HG03565 (cell line): ENCODE results near the gene TBX20.
"Not testable (repeated sequence)": the region's sequence is repeated elsewhere in the genome, so short reads cannot be mapped to it uniquely, and the experiment has no call there.

Experiments
- ATAC-seq: cut with Tn5 transposase; IDR thresholded peaks from one replicate; pipeline ENCODE4 v1.9.1; 2021; ENCODE audit warnings: mild to moderate bottlenecking, moderate library complexity; ENCODE audit not compliant: unreplicated experiment

The TBX20 gene

DNA sequence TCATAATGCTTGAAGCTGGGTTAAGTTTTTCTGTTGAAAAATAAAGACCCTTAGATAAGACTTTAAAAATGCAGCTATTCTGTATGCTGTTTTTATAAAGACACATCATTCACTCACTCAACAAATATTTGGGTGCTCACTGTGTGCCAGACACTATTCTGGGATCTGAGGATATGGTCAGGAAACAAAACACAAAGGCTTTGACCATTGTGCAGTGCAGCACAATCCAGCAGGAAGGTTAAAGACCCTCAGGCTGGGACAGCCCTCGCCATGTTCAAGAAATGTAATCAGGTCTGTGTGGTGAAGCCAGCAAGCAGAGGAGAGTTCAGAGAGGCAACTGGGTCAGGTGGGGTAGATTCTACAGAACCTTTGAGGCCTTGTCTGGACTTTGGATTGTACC lies 31.5 kb downstream of the TBX20 start:
- ATAC-seq, result not testable (repeated sequence)

DNA sequence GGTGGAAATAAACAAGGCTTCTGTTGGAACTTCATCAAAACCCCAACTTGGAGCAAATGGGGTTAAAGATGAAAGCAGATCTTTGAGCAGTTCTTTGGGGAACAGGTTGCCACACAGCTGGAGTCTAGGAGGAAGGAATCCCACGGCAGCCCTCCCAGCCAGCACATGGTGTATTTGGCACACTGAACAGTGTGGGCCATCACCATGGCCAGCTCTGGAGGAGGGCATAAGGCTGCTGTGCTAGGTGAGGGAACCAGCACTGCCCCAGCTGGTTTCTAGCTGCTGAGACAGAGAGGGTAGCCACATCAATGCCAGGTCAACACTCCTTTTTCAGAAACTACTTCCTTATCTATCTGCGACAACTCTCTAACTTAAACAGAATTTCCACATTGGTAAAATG lies 33.7 kb downstream of the TBX20 start:
- ATAC-seq, result not testable (repeated sequence)

GRCh38 chr7:35216033-35216432 lies 37.9 kb downstream of the TBX20 start:
- ATAC-seq, result not testable (repeated sequence)

- ATAC-seq, result not testable (repeated sequence)
Measured at GRCh38 chr7:35215063-35215462, 38.8 kb downstream of the TBX20 start.

GRCh38 chr7:35206924-35207323 lies 47.0 kb downstream of the TBX20 start:
- not testable (repeated sequence) for ATAC-seq

DNA sequence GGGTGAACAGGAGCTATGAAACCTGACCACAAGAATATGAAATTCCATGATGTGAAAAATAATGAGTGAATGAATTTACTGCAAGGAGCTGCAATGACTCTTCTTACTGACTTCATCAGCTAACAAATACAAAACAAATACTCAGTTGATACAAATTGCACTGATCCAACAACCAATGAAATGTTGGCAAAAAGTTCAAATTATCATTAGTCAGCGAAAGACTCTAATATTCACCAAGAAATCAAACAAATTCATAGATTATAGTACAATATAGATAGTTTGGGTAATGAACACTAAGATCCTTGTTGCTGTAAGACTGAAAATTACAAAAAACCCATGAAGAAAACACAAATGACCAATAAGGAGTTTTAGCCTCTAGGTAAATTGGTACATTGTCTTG lies 49.0 kb downstream of the TBX20 start:
- not testable (repeated sequence) for ATAC-seq

GRCh38 chr7:35204031-35204430 lies 49.9 kb downstream of the TBX20 start:
- not testable (repeated sequence) for ATAC-seq

GRCh38 chr7:35202353-35202752 lies 51.5 kb downstream of the TBX20 start:
- not testable (repeated sequence) for ATAC-seq

GRCh38 chr7:35200170-35200569 lies 53.7 kb downstream of the TBX20 start:
- ATAC-seq, result not testable (repeated sequence)

DNA sequence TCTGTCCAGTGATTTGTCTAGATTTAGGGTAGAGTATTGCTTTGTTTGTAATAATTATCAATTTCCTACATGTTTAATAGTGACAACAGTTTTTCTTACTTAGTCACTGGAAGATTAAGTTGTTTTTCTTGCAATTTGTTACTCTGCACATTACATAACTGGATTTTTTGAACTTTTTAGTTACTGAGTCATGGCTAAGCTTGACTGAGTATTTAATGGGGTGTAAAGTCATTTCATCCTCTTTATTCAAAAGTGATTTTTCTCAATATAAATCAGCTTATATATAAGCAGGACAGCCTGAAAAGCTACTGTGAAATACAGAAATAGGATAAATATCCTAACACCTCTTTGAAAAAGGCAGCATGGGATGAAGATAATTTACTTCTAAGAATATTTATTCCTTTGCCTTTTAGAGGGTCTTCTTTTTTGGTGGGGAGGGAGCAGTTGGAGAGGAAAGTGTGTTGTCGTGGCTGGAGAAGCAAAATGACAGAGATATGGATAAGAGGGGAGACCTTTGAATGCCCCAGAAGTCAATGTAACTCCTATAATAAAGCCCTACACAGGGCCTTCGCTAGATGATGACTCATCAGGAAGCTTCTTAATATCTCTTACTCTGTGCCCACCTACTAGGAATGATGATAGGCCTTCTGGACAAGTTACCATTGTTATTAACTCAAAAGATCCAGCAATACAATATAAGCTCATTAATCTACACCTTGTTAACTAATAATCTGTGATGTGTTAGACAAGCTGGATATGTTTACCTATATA lies 55.3 kb downstream of the TBX20 start:
- not testable (repeated sequence) for ATAC-seq

- ATAC-seq, result not testable (repeated sequence)
Measured at GRCh38 chr7:35191571-35191970, 62.3 kb downstream of the TBX20 start.

DNA sequence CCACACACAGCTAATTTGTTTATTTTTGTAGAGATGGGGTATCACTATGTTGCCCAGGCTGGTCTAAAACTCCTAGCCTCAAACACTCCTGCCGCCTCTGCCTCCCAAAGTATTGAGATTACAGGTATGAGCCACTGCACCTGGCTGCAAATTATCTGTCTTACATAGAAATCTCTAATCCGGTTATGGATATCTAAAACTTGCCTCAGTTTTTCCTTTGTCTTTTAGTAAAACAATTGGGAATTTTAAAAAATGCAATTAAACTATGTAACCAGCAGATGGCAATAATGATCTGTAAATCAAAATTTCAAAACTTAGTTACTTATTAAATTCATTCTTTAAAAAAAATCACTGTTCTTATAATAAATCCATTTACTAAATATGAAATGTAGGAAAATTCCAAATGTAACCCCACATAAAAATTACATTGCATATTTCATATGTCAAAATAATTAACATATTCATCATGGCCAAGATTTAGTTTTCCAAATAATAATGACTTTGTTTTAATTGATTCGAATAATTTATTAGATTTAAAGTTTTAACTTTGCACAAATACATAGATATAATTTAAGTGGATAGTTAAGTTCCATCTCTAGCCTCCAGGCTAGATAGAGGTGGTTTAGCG lies 63.6 kb downstream of the TBX20 start:
- not testable (repeated sequence) for ATAC-seq

GRCh38 chr7:35186751-35187150 lies 67.1 kb downstream of the TBX20 start:
- ATAC-seq, result not testable (repeated sequence)

GRCh38 chr7:35185908-35186731 lies 67.8 kb downstream of the TBX20 start:
- no peak for ATAC-seq

GRCh38 chr7:35185578-35185907 lies 68.4 kb downstream of the TBX20 start:
- not testable (repeated sequence) for ATAC-seq

DNA sequence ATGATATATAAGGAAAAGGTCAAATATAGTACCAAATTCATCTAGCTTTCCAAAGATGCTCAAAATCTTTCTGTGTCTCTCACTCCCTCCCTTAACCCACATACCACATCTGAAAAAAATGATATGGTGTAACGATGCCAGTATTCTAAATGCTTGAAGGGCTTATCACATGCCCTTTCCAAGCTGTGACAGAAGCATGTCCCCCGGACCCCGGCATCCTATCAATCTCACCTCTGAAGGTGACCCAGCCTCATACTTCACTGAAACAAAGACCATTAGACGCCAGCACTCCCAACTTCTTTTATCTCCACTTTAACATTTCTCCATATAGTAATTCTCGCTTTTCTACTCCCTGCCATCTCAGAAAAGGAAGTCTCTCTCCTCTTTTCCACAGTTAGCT lies 68.9 kb downstream of the TBX20 start:
- not testable (repeated sequence) for ATAC-seq

DNA sequence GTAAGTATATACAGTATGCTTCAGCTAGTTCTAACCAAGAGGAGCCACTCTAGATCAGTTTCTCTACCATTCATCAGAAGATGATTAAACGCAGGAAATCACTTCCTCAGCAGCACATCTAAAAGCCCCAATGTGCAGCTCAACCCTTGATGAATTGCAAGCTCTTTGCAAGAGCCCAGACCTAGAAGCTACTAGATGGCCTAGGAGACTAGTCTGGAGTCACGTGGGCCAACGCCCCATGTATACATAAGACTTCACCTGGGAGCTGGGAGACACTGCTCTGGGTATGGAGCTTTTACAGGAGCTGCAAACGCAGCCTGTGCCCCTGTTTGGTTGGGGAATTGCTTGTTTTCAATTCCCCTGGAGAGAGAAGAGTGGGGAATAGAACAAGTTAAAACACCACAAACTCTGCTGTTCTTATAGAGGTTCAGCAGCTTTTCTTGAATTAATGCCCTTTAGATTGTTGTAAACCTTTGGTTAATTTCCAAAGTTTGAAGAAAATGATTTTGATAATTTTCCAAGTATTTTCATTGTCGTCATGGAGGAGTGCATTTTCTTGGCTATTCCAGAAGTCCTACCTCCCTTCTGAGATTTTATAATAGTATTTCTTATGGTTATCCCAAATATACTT lies 69.9 kb downstream of the TBX20 start:
- ATAC-seq, result not testable (repeated sequence)

GRCh38 chr7:35180665-35181064 lies 73.2 kb downstream of the TBX20 start:
- not testable (repeated sequence) for ATAC-seq

DNA sequence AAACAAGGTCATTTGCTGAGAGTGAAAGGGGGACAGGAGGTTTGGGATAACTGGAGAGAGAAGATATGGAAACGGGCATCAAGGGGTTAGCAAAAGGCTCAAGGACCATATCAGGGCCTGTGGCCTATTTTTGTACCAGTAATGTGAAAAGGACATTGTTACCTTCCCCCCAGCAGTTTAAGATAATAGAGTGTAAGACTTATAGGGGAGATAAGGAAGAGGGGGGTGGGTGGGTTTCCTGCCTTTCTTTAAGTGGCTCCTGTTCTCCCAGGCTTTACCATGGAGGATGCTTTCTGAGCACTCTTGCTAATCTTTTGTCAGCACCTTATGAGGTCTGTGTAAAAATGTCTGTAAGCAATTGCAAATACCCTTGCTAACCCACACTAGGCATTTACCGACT lies 80.7 kb downstream of the TBX20 start:
- not testable (repeated sequence) for ATAC-seq

DNA sequence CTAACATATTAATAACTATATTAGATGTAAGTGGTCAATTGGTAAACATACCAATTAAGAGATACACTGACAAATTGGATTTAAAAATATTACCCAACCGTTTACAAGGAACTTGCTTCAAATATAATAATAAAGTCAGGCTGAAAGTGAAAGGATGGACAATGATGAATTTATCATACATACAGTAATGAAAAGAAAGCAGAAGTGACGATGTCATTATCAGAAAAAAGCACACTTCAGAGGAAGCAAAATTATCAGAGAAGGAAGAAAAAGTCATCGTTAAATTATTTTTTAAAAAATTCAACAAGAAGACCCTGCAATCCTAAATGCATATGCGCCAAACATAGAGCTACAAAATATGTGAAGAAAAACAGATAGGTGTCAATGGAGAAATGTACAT lies 81.8 kb downstream of the TBX20 start:
- ATAC-seq, result not testable (repeated sequence)

- ATAC-seq, result not testable (repeated sequence)
Measured at GRCh38 chr7:35167658-35168057, 86.2 kb downstream of the TBX20 start.
